HG03045 (cell line): ENCODE data around the gene PCSK5.
"Not testable (repeated sequence)": the region's sequence is repeated elsewhere in the genome, so short reads cannot be mapped to it uniquely, and the experiment has no call there.

Experiments
- ATAC-seq: cut with Tn5 transposase; IDR thresholded peaks from one replicate; pipeline ENCODE4 v1.9.1; 2021; ENCODE audit warnings: mild to moderate bottlenecking, moderate library complexity; ENCODE audit not compliant: unreplicated experiment

The PCSK5 gene

DNA sequence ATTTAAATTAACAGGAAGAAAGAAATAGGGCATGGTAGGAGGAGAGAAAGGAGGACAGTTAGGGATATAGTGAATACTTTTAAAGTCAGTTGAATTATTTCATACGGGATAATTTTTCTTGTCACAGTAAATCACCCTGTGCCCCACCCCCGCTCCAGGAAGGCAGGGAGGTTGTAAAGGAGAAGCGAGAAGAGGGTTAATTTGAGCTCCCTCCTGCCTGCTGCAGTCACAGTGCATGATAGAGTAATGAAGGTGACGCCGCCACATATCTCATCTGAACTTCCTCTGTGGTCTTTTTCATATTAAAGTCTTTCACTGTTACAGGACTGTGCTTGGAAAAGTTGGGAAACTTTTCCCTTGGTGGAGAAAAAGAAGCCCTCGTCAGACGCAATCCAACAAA is 896 bp upstream of the PCSK5 start:
- ATAC-seq, result no peak

GRCh38 chr9:75889977-75890471 is 449 bp upstream of the PCSK5 start:
- ATAC-seq, result peak; percentile 11

DNA sequence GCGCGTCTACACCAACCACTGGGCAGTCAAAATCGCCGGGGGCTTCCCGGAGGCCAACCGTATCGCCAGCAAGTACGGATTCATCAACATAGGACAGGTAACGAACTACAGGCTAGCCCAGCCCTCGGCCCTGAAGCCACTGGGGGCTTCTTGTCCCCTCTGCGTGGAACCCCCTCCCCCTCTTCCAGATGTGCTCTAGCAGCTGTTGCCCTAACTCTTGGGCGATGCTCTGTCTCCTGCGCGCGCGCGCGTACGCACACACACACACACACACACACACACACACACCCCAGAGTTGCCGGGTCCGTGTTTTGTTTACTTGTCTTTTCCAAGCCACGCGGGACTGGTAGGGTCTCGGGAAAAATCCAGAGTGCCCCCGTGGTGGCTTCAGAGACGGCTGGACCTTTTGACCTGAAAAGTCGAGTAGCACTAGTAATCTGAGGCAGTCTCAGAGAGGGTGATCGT is 836 bp downstream of the PCSK5 start:
- ATAC-seq, result no peak

GRCh38 chr9:75891771-75892215 is 1.3 kb downstream of the PCSK5 start:
- ATAC-seq, result no peak

DNA sequence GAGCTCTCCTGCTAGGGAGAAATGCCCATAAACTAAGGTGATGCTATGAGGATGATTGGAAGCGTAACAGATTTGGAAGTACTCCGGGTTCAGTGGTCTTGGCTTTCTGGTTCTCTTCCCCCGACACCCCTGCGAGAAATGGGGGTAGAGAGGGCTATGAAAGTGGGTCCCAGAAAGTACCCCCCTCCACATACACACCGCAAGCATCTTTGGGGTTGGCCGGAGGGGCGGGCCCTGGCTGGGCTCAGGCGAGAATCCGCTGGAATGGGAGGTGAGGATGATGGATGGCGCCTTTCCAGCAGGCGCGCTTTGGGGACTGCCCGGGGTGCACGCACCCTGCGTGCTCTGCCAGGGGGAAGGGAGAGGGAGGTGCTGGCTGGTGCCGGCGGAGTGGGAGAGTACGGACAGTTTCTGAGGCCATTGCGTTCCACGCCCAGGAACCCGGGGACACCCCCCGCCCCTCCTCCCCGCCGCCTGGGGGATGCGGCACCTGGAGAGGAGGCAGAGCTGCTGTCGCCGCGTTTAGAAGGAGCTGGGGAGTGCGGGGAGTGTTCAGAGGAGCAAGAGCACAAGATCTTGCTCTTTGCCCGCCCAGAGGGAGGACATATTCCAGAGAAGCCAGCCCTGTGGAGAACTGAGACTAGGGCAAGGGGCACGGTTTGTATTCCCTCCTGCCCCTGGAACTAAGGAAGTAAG is 1.9 kb downstream of the PCSK5 start:
- no peak for ATAC-seq

- no peak for ATAC-seq
These were observed 2.6 kb downstream of the PCSK5 start for GRCh38 chr9:75893106-75893505.

GRCh38 chr9:75894566-75894965 is 4.1 kb downstream of the PCSK5 start:
- ATAC-seq, result no peak

GRCh38 chr9:75895112-75895511 is 4.6 kb downstream of the PCSK5 start:
- no peak for ATAC-seq

GRCh38 chr9:75896193-75896592 is 5.7 kb downstream of the PCSK5 start:
- no peak for ATAC-seq

DNA sequence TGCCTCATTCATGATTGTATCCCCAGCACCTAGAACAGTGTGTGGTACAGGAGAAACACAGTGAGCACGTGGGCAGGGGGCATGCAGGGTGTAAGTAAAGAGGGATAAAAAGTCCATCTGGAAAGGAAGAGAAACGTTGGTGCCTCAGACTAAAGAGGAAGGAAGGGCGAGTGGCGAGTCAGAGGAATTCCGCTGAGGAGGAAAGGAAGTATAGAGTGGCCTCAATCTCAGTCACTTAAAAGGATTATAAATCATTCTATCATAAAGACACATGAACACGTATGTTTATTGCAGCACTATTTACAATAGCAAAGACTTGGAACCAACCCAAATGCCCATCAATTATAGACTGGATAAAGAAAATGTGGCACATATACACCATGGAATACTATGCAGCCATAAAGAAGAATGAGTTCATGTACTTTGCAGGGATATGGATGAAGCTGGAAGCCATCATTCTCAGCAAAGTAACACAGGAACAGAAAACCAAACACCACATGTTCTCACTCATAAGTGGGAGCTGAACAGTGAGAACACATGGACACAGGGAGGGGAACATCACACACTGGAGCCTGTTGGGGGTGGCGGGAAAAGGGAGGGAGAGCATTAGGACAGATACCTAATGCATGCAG is 10.5 kb downstream of the PCSK5 start:
- ATAC-seq, result not testable (repeated sequence)

DNA sequence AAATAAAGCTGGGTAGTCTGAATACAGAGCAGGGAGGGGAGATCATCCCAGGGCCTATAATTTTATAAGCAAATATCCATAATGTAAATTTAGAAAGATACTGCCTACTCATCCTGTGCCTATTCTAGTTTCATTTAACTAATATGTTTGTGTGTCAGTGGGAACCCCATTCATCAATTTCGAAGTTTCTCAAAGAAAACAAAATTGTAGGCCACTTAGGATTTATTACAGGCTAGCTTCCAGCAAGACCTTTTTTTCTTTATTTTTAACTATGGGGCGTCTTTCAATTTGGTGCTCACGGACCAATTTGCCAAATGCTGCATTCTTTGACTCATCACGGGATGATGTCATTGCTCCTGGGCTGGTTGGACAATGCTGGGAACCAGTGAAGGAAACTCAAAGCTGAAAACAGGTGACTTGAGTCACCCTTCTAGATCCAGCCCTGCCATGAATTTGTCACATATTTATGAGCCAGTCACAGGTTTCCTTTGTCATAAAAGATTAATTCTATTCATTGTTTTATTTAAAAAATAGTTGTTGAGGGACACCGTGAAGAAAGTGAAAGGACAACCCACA is 13.4 kb downstream of the PCSK5 start:
- ATAC-seq, result no peak

- no peak for ATAC-seq
These were observed 13.9 kb downstream of the PCSK5 start for GRCh38 chr9:75904364-75904763.

- ATAC-seq, result no peak
These were observed 16.1 kb downstream of the PCSK5 start for GRCh38 chr9:75906531-75906930.

- no peak for ATAC-seq
These were observed 16.9 kb downstream of the PCSK5 start for GRCh38 chr9:75907329-75907728.

- ATAC-seq, result no peak
These were observed 17.4 kb downstream of the PCSK5 start for GRCh38 chr9:75907923-75908322.

- ATAC-seq, result no peak
These were observed 19.3 kb downstream of the PCSK5 start for GRCh38 chr9:75909776-75910175.

GRCh38 chr9:75910731-75911130 is 20.3 kb downstream of the PCSK5 start:
- ATAC-seq, result no peak

- ATAC-seq, result no peak
These were observed 20.9 kb downstream of the PCSK5 start for GRCh38 chr9:75911390-75911789.

GRCh38 chr9:75912951-75913350 is 22.5 kb downstream of the PCSK5 start:
- ATAC-seq, result no peak

DNA sequence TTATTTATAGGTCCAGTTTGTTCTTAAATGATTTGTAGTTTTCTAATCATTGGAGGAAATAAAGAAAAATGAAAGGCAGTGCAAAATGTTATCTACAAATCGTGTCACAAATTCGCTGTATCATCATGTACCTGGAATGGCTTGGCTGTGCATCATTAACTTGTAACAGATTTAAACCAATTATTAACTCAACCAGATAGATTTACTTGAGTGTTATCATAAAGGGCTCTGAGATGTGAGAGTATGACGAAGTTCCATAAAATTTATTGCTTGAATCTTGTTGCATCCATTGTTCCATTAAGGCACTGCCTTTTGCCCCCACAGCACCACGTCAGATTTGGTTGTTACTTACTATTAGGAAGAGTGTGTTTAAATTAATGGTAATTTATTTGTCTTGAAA is 23.5 kb downstream of the PCSK5 start:
- ATAC-seq, result no peak

- no peak for ATAC-seq
These were observed 24.5 kb downstream of the PCSK5 start for GRCh38 chr9:75914883-75915452.

DNA sequence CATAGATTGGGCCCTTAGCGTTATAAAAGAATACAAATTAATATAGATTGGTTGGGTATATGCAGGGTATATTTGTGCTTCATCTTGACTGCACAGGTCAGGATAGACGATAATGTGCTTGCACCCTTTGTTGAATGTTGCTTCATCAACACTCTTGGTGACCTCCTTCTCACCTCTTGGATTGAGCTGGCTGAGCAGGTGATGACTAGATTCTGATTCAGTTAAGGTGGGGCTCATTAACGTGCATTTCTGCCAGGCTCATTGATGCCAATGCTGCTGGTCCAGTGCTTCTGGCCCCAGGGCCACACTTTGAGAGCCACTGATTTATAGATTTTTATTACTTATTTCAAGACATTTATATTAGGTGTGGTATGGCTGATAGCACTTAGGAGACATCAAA is 27.7 kb downstream of the PCSK5 start:
- no peak for ATAC-seq
